Esophagus squamous epithelium (tissue), 5 donors: ENCODE data around the gene CREB5. TPM values are rescaled to one million over a fixed set of nuclear protein-coding genes. Genes with fewer than 3 reads are reported as not detected.

Source experiments
- DNase-seq: peaks from one replicate; lab custom pipeline; 2025; lab: John Stamatoyannopoulos, UW
- H3K27ac ChIP-seq, 4 donors: fragments of 200-600 bp; sonication (generic); one replicate each; pipeline ENCODE4 v1.5.1; 2016 to 2019; ENCODE audit warnings: mild to moderate bottlenecking in 1 of 4
- H3K27me3 ChIP-seq, 4 donors: fragments of 200-600 bp; sonication (generic); 1 replicate in 3 of 4; 2 replicates in 1 of 4; pipeline versions ENCODE4 v1.5.1 to v1.6.0; 2017 to 2021; ENCODE audit warnings: antibody characterized with exemption in 1 of 4
- H3K36me3 ChIP-seq, 3 donors: fragments of 200-600 bp; sonication (generic); one replicate each; pipeline ENCODE4 v1.5.1; 2016 to 2019
- H3K4me1 ChIP-seq, 3 donors: fragments of 200-600 bp; sonication (generic); one replicate each; pipeline ENCODE4 v1.5.1; 2017 to 2019
- H3K4me3 ChIP-seq, 4 donors: fragments of 200-600 bp; sonication (generic); 1 replicate in 3 of 4; 2 replicates in 1 of 4; pipeline ENCODE4 v1.5.1; 2016 to 2019; ENCODE audit warnings: mild to moderate bottlenecking in 2 of 4, moderate library complexity in 1 of 4
- H3K9me3 ChIP-seq, 3 donors: fragments of 200-600 bp; sonication (generic); one replicate each; pipeline ENCODE4 v1.5.1; 2016 to 2019
- POLR2A ChIP-seq, 4 donors: fragments of 450-650 bp; IDR thresholded peaks; one replicate each; pipeline ENCODE4 v1.6.1; 2017; ENCODE audit warnings: antibody characterized with exemption in 4 of 4, mild to moderate bottlenecking in 4 of 4, moderate library complexity in 3 of 4
- WGBS, 2 donors: methylation state at CpG; one replicate each; pipeline ENCODE4 v1.1.5; 2018; 5-methylcytosine and 5-hydroxymethylcytosine counted together
- intact Hi-C: fragments of 100-400 bp; cut with DNase I; formaldehyde crosslinking; loops from one replicate; pipeline ENCODE4 v1.15.0; 2022
- total RNA-seq, 4 donors: library from RNA; depleted of rRNA; stranded (reverse); fragments of >200 nt; gene quantifications; one replicate each; pipeline ENCODE4 v1.1.0, GENCODE V29; 2016
- TF ChIP-seq, protein P1 (sequence below), 6 experiments: fragments of 450-650 bp in 4 of 6; fragments of 200-600 bp in 2 of 6; sonication (generic) in 2 of 6; IDR thresholded peaks; one replicate each; pipeline ENCODE4 v1.5.1; 2016 to 2019; ENCODE audit warnings: antibody characterized with exemption in 6 of 6, mild to moderate bottlenecking in 4 of 6, moderate library complexity in 4 of 6
- donor health status: DM: yes; HTN: yes; CAD: no.

Gene CREB5
- total RNA-seq, 4 donors from 2014 or later = 0.30 to 5.0 (median 2.2) TPM

DNA sequence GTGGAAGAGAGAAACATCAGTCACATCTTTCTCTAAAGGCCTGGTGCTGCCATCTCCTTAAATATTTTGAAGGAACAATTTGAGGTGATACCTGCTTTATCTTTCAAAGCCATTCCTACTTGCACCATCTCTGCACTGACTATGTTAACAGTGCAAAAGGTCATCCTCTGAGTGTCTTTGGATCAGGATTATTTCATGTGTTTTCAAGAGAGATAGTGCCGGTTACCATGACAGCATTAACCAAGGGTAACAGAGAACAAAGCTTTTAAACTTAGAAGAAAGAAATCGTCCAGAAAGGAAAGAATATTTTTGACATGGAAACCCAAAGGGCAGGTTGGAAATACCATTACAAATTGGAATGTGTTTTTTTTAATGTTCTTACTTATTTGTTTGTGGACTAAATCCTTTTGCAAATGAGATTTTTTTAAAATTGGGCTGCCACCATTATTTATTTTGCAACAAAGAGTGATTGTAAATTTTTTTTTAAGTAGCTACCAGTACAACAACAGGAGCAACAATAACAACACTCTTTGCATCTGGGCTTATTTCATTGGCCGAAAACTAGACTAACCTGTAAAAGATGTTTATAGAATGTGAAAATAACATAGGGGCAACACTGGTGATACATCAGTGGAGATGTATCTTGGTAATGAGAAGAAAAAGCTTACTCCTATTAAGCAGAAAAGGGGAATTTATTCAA lies 234.2 kb downstream of the CREB5 start:
- Histone ChIP-seq H3K27ac (no peak overlapping the region), H3K4me1 (peaks cover 0 to 9% (median 0%) of the 10 kb centered on the region in 3 donors), H3K4me3 (no peak overlapping the region), H3K36me3 (no peaks in the 10 kb centered on the region), H3K27me3 (no peaks in the 10 kb centered on the region), H3K9me3 (no peaks in the 10 kb centered on the region)
- TF ChIP-seq, protein P1, sequence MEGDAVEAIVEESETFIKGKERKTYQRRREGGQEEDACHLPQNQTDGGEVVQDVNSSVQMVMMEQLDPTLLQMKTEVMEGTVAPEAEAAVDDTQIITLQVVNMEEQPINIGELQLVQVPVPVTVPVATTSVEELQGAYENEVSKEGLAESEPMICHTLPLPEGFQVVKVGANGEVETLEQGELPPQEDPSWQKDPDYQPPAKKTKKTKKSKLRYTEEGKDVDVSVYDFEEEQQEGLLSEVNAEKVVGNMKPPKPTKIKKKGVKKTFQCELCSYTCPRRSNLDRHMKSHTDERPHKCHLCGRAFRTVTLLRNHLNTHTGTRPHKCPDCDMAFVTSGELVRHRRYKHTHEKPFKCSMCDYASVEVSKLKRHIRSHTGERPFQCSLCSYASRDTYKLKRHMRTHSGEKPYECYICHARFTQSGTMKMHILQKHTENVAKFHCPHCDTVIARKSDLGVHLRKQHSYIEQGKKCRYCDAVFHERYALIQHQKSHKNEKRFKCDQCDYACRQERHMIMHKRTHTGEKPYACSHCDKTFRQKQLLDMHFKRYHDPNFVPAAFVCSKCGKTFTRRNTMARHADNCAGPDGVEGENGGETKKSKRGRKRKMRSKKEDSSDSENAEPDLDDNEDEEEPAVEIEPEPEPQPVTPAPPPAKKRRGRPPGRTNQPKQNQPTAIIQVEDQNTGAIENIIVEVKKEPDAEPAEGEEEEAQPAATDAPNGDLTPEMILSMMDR (IDR thresholded peaks at IDR 0.05) = no peak
- intact Hi-C loops = no loop called here
- WGBS, 2 donors = 63 to 64% methylated on average over 3 of the region's 3 CpGs
- DNase-seq = no peak

DNA sequence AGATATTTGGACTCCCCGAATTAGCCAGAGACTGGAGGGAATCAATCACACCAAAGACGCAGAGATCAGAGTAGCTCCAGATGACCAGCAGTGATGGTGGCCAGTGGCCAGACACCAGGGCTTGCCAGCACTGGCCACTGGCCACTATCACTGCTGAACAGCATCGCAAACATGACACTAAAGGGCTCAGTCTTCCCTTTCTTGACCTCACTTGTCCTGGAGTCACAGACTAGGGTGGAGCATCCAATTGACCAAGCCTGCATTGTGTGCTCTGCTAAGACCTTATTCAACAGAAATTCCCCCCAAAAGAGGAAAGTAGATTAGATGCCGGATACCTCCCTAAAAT lies 234.7 kb downstream of the CREB5 start:
- Histone ChIP-seq H3K36me3 (no peaks in the 10 kb centered on the region), H3K27ac (no peak overlapping the region), H3K27me3 (no peaks in the 10 kb centered on the region), H3K9me3 (no peaks in the 10 kb centered on the region), H3K4me3 (no peak overlapping the region), H3K4me1 (peaks cover 0 to 9% (median 0%) of the 10 kb centered on the region in 3 donors)
- DNase-seq = no peak
- WGBS, 2 donors = 88% methylated on average over 4 of the region's 4 CpGs
- TF ChIP-seq, protein P1 (IDR thresholded peaks at IDR 0.05) = no peak
- no peak for TF ChIP-seq POLR2A (IDR thresholded peaks at IDR 0.05)
- intact Hi-C loops = no loop called here

- Histone ChIP-seq H3K27me3 (no peaks in the 10 kb centered on the region), H3K4me1 (no peaks in the 10 kb centered on the region), H3K4me3 (no peak overlapping the region), H3K9me3 (no peaks in the 10 kb centered on the region), H3K36me3 (no peaks in the 10 kb centered on the region), H3K27ac (no peak overlapping the region)
- no peak for DNase-seq
- intact Hi-C loops = no loop called here
- TF ChIP-seq, protein P1 (IDR thresholded peaks at IDR 0.05) = no peak
- TF ChIP-seq POLR2A (IDR thresholded peaks at IDR 0.05) = no peak
- 64 to 75% methylated on average over 1 of the region's 1 CpG for WGBS, 2 donors
Observed at GRCh38 chr7:28649189-28649588, 236.9 kb downstream of the CREB5 start.

DNA sequence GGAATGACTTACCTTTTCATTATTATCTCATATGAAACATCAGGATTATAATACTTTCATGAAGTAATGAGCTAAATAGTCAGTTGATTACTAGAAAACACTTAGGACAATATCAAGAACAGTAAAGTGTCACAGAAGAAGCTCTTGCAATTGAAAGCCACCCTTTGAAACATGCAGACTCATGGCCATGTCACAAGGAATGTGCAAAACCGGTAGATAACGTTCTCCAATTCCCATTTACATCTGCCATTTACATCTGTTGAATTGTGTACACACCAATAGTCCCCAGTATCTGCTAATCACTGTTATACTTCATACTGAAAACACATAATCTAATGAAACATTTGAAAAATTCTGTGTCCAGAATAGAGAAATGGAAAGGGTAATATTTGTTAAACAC lies 237.5 kb downstream of the CREB5 start:
- WGBS, 2 donors = 88 to 94% methylated on average over 2 of the region's 2 CpGs
- intact Hi-C loops = no loop called here

DNA sequence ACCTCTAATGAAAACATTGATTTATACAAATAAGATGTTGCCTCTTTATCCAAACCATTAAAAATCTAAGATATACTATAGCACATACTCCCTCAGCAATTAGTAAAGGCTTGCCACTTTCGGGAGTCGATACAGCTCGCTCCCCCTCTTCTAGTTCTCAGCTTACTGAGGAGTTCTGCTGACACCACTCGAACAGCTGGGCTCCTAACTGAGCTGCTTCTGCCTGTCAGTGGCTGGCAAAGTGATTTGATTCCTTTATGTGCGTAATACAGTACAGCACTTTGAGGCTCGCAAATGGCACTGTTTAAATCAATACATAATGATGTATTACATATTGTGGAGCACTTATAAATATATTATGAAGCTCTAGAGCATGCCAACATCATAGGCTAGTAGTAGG lies 241.8 kb downstream of the CREB5 start:
- Histone ChIP-seq H3K4me1 (no peaks in the 10 kb centered on the region), H3K27me3 (no peaks in the 10 kb centered on the region), H3K4me3 (no peak overlapping the region), H3K9me3 (no peaks in the 10 kb centered on the region), H3K36me3 (no peaks in the 10 kb centered on the region), H3K27ac (no peak overlapping the region)
- TF ChIP-seq POLR2A (IDR thresholded peaks at IDR 0.05) = no peak
- TF ChIP-seq, protein P1 (IDR thresholded peaks at IDR 0.05) = no peak
- DNase-seq = no peak
- 79 to 87% methylated on average over 6 of the region's 6 CpGs for WGBS, 2 donors
- intact Hi-C loops = no loop called here

More for the DNA sequence above, 237.5 kb downstream of the CREB5 start:
- no peaks in the 10 kb centered on the region for H3K27me3 ChIP-seq
- no peak for TF ChIP-seq POLR2A (IDR thresholded peaks at IDR 0.05)
- no peaks in the 10 kb centered on the region for H3K4me1 ChIP-seq
- H3K27ac ChIP-seq = no peak overlapping the region
- H3K36me3 ChIP-seq = no peaks in the 10 kb centered on the region
- no peak overlapping the region for H3K4me3 ChIP-seq
- H3K9me3 ChIP-seq = no peaks in the 10 kb centered on the region
- DNase-seq = no peak
